ENCODE measurements around the gene SLC16A8. TPM values are rescaled to one million over a fixed set of nuclear protein-coding genes. Genes with fewer than 3 reads are reported as not detected.
A peak's percentile ranks its signal among the peaks of the same experiment; 100 is the strongest.

SLC16A8 gene
- total RNA-seq, 1 donor from 2014 or later, result 3.1 TPM

DNA sequence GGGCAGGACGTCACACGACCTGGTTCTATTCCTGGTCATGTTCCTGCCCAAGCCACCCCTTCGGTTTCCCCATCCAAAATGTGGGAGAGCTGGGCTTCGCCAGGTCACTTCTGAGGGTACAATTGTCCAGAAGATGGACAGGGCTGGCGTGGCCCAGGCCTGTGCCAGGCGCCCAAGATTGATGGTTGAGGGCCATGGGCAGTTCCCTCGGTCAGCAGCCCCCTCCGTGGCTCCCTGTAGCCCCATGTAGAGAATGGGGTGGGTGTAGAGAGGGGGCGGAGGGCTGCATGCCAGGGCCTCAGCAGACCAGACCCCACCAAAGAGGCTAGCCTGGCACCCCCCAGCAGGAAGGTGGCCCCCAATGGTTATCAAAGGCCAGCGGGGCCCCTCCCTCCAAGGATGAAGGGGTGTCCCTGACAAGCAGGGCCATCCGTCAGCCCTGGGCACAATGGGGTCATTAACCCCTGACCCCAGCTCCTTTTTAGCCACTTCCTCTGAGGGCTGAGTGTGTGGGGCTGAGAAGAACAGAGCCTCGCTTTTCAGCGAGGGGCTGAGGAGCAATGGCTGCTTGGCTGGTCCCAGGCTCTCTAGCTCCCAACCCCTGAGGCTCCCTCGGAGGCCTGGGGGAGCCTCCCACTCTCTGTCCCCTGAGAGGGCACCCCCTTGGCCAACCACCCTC lies 37.8 kb downstream of the SLC16A8 start:
- no peak overlapping the region for H3K27ac ChIP-seq
- TF ChIP-seq EZH2phosphoT487 (IDR thresholded peaks at IDR 0.05) (no peak), EZH2 (IDR thresholded peaks at IDR 0.05) (no peak)
- TF ChIP-seq, protein P1, sequence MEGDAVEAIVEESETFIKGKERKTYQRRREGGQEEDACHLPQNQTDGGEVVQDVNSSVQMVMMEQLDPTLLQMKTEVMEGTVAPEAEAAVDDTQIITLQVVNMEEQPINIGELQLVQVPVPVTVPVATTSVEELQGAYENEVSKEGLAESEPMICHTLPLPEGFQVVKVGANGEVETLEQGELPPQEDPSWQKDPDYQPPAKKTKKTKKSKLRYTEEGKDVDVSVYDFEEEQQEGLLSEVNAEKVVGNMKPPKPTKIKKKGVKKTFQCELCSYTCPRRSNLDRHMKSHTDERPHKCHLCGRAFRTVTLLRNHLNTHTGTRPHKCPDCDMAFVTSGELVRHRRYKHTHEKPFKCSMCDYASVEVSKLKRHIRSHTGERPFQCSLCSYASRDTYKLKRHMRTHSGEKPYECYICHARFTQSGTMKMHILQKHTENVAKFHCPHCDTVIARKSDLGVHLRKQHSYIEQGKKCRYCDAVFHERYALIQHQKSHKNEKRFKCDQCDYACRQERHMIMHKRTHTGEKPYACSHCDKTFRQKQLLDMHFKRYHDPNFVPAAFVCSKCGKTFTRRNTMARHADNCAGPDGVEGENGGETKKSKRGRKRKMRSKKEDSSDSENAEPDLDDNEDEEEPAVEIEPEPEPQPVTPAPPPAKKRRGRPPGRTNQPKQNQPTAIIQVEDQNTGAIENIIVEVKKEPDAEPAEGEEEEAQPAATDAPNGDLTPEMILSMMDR (IDR thresholded peaks at IDR 0.05), result no peak
- H3K36me3 ChIP-seq, result no peaks in the 10 kb centered on the region
- H3K9ac ChIP-seq, result no peak overlapping the region
- H3K4me1 ChIP-seq, result peaks cover 13% of the 10 kb centered on the region
- no peak overlapping the region for H2AFZ ChIP-seq (replicated peaks)
- Mint-ChIP-seq H3K4me1 (peaks cover 18% of the 10 kb centered on the region), H3K4me3 (no peak overlapping the region), H3K27me3 (ENCODE audit: insufficient read depth, low read depth) (peaks cover 23% of the 10 kb centered on the region), H3K36me3 (no peaks in the 10 kb centered on the region), H3K27ac (peak overlapping the region; percentile 59), H3K9me3 (no peaks in the 10 kb centered on the region)
- H3K4me2 ChIP-seq, result peak overlapping the region; percentile 70
- no peak overlapping the region for H3K4me3 ChIP-seq
- H3K79me2 ChIP-seq (ENCODE audit: low read depth), result no peaks in the 10 kb centered on the region
- no peaks in the 10 kb centered on the region for H4K20me1 ChIP-seq (ENCODE audit: low read depth)
- peak; percentile 70 for DNase-seq (ENCODE audit: low spot score)
- no peaks in the 10 kb centered on the region for H3K9me3 ChIP-seq (ENCODE audit: low read depth)
- peaks cover 9% of the 10 kb centered on the region for H3K27me3 ChIP-seq
- H3F3A ChIP-seq (ENCODE audit: low read depth), result peaks cover 13% of the 10 kb centered on the region

DNA sequence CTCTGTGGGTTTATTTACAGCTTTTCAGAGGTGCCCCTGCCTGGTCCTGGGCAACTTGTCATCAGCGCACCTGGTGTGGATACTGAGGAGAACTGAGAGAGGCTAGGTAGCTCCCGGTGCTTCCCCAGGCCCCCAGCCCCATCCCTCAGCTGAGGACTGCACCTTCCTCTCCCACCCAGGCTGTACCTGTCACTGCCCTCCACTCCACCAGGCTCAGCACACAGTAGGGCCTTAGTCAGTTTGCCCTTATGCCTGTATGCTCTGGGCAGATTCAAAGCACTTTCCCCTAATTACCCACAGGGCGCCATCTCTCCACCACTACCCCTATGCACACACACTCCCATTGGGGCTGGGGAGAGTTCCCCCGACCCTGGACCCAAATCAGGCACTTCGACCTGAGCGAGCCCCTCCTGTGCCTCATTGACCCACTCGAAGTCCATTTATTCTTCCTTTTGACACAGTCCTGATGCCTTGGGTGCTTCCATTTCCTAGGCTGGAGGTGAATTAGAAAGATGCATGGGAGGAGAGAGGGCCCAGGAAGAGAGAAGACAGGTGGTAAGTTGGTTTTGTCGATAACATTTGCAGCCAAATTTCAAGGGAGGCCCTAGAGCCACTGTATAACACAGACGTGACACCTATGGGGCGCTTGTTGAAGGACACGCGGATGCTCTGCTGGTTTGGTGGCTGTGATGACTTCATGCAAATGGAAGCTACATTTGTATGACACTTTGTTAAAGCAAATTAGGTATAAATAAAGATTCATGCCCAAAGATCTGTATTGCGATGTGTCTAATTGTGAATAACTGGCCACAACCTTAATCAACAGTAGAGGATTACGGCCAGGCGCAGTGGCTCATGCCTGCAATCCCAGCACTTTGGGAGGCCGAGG lies 40.6 kb downstream of the SLC16A8 start:
- Histone ChIP-seq H3K79me2 (ENCODE audit: low read depth) (no peaks in the 10 kb centered on the region), H3K4me1 (peaks cover 13% of the 10 kb centered on the region), H3K4me3 (no peak overlapping the region), H3K9ac (no peak overlapping the region), H3K4me2 (no peak overlapping the region), H3K36me3 (no peaks in the 10 kb centered on the region), H4K20me1 (ENCODE audit: low read depth) (no peaks in the 10 kb centered on the region), H3K27ac (no peak overlapping the region), H3K27me3 (peaks cover 5% of the 10 kb centered on the region), H2AFZ (replicated peaks) (no peak overlapping the region), H3K9me3 (ENCODE audit: low read depth) (no peaks in the 10 kb centered on the region), H3F3A (ENCODE audit: low read depth) (peaks cover 13% of the 10 kb centered on the region)
- H3K9me3 Mint-ChIP-seq, result no peaks in the 10 kb centered on the region
- peaks cover 14% of the 10 kb centered on the region for H3K4me1 Mint-ChIP-seq
- H3K4me3 Mint-ChIP-seq, result no peak overlapping the region
- no peaks in the 10 kb centered on the region for H3K36me3 Mint-ChIP-seq
- DNase-seq (ENCODE audit: low spot score), result no peak
- H3K27ac Mint-ChIP-seq, result no peak overlapping the region
- H3K27me3 Mint-ChIP-seq (ENCODE audit: insufficient read depth, low read depth), result peaks cover 20% of the 10 kb centered on the region
- TF ChIP-seq EZH2phosphoT487 (IDR thresholded peaks at IDR 0.05) (no peak), EZH2 (IDR thresholded peaks at IDR 0.05) (no peak)
- TF ChIP-seq, protein P1 (IDR thresholded peaks at IDR 0.05), result no peak

DNA sequence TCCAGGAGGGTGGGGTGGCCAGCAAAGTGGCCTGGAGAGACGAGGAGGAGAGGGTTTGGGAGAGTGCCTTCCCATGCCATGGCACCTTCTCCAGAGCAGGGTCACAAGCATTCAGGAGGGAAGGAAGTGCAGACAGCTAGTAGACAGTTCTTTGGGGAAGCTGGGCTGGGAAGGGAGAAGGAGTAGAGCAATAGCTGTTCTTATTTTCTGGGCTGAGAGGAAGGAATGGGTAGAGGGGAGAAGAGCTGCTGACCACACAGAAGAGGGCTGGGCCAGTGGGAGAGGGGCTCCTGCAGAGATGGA lies 41.5 kb downstream of the SLC16A8 start:
- H3K27me3 Mint-ChIP-seq (ENCODE audit: insufficient read depth, low read depth), result peaks cover 24% of the 10 kb centered on the region
- H3K27me3 ChIP-seq, result no peaks in the 10 kb centered on the region
- no peak overlapping the region for H3K27ac ChIP-seq
- peaks cover 19% of the 10 kb centered on the region for H3K4me1 Mint-ChIP-seq
- no peaks in the 10 kb centered on the region for H4K20me1 ChIP-seq (ENCODE audit: low read depth)
- peak overlapping the region; percentile 38 for H3K27ac Mint-ChIP-seq
- no peaks in the 10 kb centered on the region for H3K36me3 Mint-ChIP-seq
- H3K36me3 ChIP-seq, result no peaks in the 10 kb centered on the region
- H3K9me3 ChIP-seq (ENCODE audit: low read depth), result no peaks in the 10 kb centered on the region
- no peaks in the 10 kb centered on the region for H3K79me2 ChIP-seq (ENCODE audit: low read depth)
- H3K4me3 ChIP-seq, result no peak overlapping the region
- H2AFZ ChIP-seq (replicated peaks), result no peak overlapping the region
- no peak overlapping the region for H3K9ac ChIP-seq
- TF ChIP-seq EZH2 (IDR thresholded peaks at IDR 0.05) (no peak), EZH2phosphoT487 (IDR thresholded peaks at IDR 0.05) (no peak)
- TF ChIP-seq, protein P1 (IDR thresholded peaks at IDR 0.05), result no peak
- H3K4me2 ChIP-seq, result no peak overlapping the region
- no peaks in the 10 kb centered on the region for H3K9me3 Mint-ChIP-seq
- H3F3A ChIP-seq (ENCODE audit: low read depth), result peaks cover 13% of the 10 kb centered on the region
- no peak for DNase-seq (ENCODE audit: low spot score)
- H3K4me1 ChIP-seq, result peaks cover 13% of the 10 kb centered on the region
- H3K4me3 Mint-ChIP-seq, result no peak overlapping the region
